H9 (cell line): ENCODE data around the gene DCP1B. TPM values are rescaled to one million over a fixed set of nuclear protein-coding genes. Genes with fewer than 3 reads are reported as not detected.

Experiments used
- DNase-seq: peaks from one replicate; pipeline ENCODE4 v3.0.0-alpha.2; 2017
- H2AFZ ChIP-seq: one replicate; pipeline ENCODE4 v1.6.1; 2013; ENCODE audit warnings: mild to moderate bottlenecking, low read length, control low read depth, moderate library complexity
- H2AK5ac ChIP-seq: 2 replicates; pipeline ENCODE4 v1.6.1; 2013; ENCODE audit warnings: low read length, control low read depth, mixed read lengths; ENCODE audit not compliant: insufficient read length
- H2BK120ac ChIP-seq: one replicate; pipeline ENCODE4 v1.6.1; 2013; ENCODE audit warnings: low read depth, mild to moderate bottlenecking, low read length, control low read depth, inconsistent platforms; ENCODE audit not compliant: poor library complexity, severe bottlenecking
- H2BK12ac ChIP-seq: 2 replicates; pipeline ENCODE4 v1.6.1; 2013; ENCODE audit warnings: low read length, control low read depth, mixed read lengths, low read depth; ENCODE audit not compliant: insufficient read length
- H2BK15ac ChIP-seq: 2 replicates; pipeline ENCODE4 v1.6.1; 2013; ENCODE audit warnings: low read depth, low read length, control low read depth
- H2BK20ac ChIP-seq: one replicate; pipeline ENCODE4 v1.6.1; 2013; ENCODE audit warnings: low read depth, mild to moderate bottlenecking, low read length, control low read depth, inconsistent platforms; ENCODE audit not compliant: poor library complexity, severe bottlenecking
- H2BK5ac ChIP-seq: 2 replicates; pipeline ENCODE4 v1.6.1; 2013; ENCODE audit warnings: low read length, control low read depth, mixed read lengths; ENCODE audit not compliant: insufficient read length
- H3K14ac ChIP-seq: 2 replicates; pipeline ENCODE4 v1.6.1; 2013; ENCODE audit warnings: low read length, control low read depth; ENCODE audit not compliant: insufficient read depth
- H3K18ac ChIP-seq: 2 replicates; pipeline ENCODE4 v1.6.1; 2013; ENCODE audit warnings: low read depth, mild to moderate bottlenecking, mixed read lengths, low read length, control low read depth; ENCODE audit not compliant: insufficient read length
- H3K23ac ChIP-seq: 2 replicates; pipeline ENCODE4 v1.6.1; 2013; ENCODE audit warnings: low read length, control low read depth, mixed read lengths, low read depth; ENCODE audit not compliant: insufficient read length
- H3K23me2 ChIP-seq: 2 replicates; pipeline ENCODE4 v1.6.1; 2013; ENCODE audit warnings: low read depth, mild to moderate bottlenecking, mixed read lengths, low read length, control low read depth; ENCODE audit not compliant: insufficient read length, poor library complexity, severe bottlenecking
- H3K27ac ChIP-seq: 2 replicates; pipeline ENCODE4 v1.5.1; 2013; ENCODE audit warnings: low read length, control low read depth, mixed read lengths, low read depth; ENCODE audit not compliant: insufficient read length
- H3K27me3 ChIP-seq: 2 replicates; pipeline ENCODE4 v1.6.1; 2013; ENCODE audit warnings: low read length, control low read depth, inconsistent platforms; ENCODE audit not compliant: insufficient read depth
- H3K4ac ChIP-seq: 2 replicates; pipeline ENCODE4 v1.6.1; 2013; ENCODE audit warnings: low read depth, mild to moderate bottlenecking, control low read depth, inconsistent platforms, low read length, moderate library complexity
- H3K4me1 ChIP-seq: 2 replicates; pipeline ENCODE4 v1.6.1; 2013; ENCODE audit warnings: low read length, control low read depth, inconsistent platforms; ENCODE audit not compliant: insufficient read depth
- H3K4me2 ChIP-seq: 2 replicates; pipeline ENCODE4 v1.6.1; 2013; ENCODE audit warnings: low read length, control low read depth, mixed read lengths; ENCODE audit not compliant: insufficient read length, insufficient read depth
- H3K56ac ChIP-seq: 2 replicates; pipeline ENCODE4 v1.6.1; 2013; ENCODE audit warnings: low read depth, mild to moderate bottlenecking, mixed read lengths, low read length, control low read depth; ENCODE audit not compliant: insufficient read length
- H3K79me1 ChIP-seq: 2 replicates; pipeline ENCODE4 v1.6.1; 2013; ENCODE audit warnings: low read depth, mild to moderate bottlenecking, moderate library complexity, low read length, control low read depth, inconsistent platforms; ENCODE audit not compliant: insufficient read depth, poor library complexity, severe bottlenecking
- H3K79me2 ChIP-seq: 2 replicates; pipeline ENCODE4 v1.6.1; 2013; ENCODE audit warnings: low read length, control low read depth, inconsistent platforms; ENCODE audit not compliant: insufficient read depth
- H3K9ac ChIP-seq: 2 replicates; pipeline ENCODE4 v1.6.1; 2013; ENCODE audit warnings: low read length, control low read depth, mixed read lengths; ENCODE audit not compliant: insufficient read length; ENCODE audit errors: extremely low read depth
- H3K9me3 ChIP-seq: one replicate; pipeline ENCODE4 v1.6.1; 2013; ENCODE audit warnings: low read depth, low read length, inconsistent platforms; ENCODE audit not compliant: control insufficient read depth
- H3T11ph ChIP-seq: one replicate; pipeline ENCODE4 v1.6.1; 2013; ENCODE audit warnings: mild to moderate bottlenecking, low read length, control low read depth, inconsistent platforms
- H4K20me1 ChIP-seq: one replicate; pipeline ENCODE4 v1.6.1; 2013; ENCODE audit not compliant: control insufficient read depth, insufficient read length, insufficient read depth
- H4K5ac ChIP-seq: 2 replicates; pipeline ENCODE4 v1.6.1; 2013; ENCODE audit warnings: low read depth, mild to moderate bottlenecking, mixed read lengths, low read length, control low read depth; ENCODE audit not compliant: insufficient read length
- H4K8ac ChIP-seq: replicated peaks from 2 replicates; pipeline ENCODE4 v1.6.1; 2013; ENCODE audit warnings: low read length, control low read depth, mixed read lengths, low read depth; ENCODE audit not compliant: insufficient read length
- H4K91ac ChIP-seq: 2 replicates; pipeline ENCODE4 v1.6.1; 2013; ENCODE audit warnings: low read depth, mild to moderate bottlenecking, moderate library complexity, mixed read lengths, low read length, control low read depth; ENCODE audit not compliant: insufficient read length
- H3K27ac Mint-ChIP-seq, 3 experiments: 2 replicates in 2 of 3; 3 replicates in 1 of 3; pipeline ENCODE4 v1.8.0; 2020 to 2021; ENCODE audit warnings: mixed read lengths in 3 of 3, mild to moderate bottlenecking in 1 of 3, moderate library complexity in 1 of 3
- H3K27me3 Mint-ChIP-seq: 2 replicates; pipeline ENCODE4 v1.8.0; 2021; ENCODE audit warnings: low read depth, mild to moderate bottlenecking, moderate library complexity, mixed read lengths
- H3K36me3 Mint-ChIP-seq, 3 experiments: 2 replicates in 2 of 3; 3 replicates in 1 of 3; pipeline ENCODE4 v1.8.0; 2020 to 2021; ENCODE audit warnings: low read depth in 3 of 3, mixed read lengths in 3 of 3; ENCODE audit not compliant: insufficient read depth in 1 of 3
- H3K4me1 Mint-ChIP-seq, 2 experiments: 2 replicates each; pipeline ENCODE4 v1.8.0; 2020; ENCODE audit warnings: mixed read lengths in 2 of 2
- H3K4me3 Mint-ChIP-seq, 2 experiments: 2 replicates in 1 of 2; 3 replicates in 1 of 2; pipeline ENCODE4 v1.8.0; 2020 to 2021; ENCODE audit warnings: mild to moderate bottlenecking in 2 of 2, mixed read lengths in 2 of 2, moderate library complexity in 1 of 2
- H3K9me3 Mint-ChIP-seq, 2 experiments: 2 replicates in 1 of 2; 3 replicates in 1 of 2; pipeline ENCODE4 v1.8.0; 2020; ENCODE audit warnings: mild to moderate bottlenecking in 2 of 2, mixed read lengths in 2 of 2, moderate library complexity in 1 of 2
- CTCF ChIP-seq: fragments of 200-600 bp; sonication (generic); conservative IDR thresholded peaks from 3 replicates; pipeline ENCODE4 v1.8.0; 2021; ENCODE audit warnings: antibody characterized with exemption, mild to moderate bottlenecking
- WGBS: extraction: QIAGEN DNeasy Blood & Tissue Kit; methylation state at CpG from one replicate; pipeline ENCODE4 v1.1.7; 2013; ENCODE audit warnings: missing lambda C conversion rate, low lambda C conversion rate, mixed read lengths; ENCODE audit not compliant: insufficient read length; ENCODE audit errors: extremely low coverage; 5-methylcytosine and 5-hydroxymethylcytosine counted together
- total RNA-seq: library from RNA; stranded (reverse); gene quantifications from 2 replicates; pipeline ENCODE4 v1.2.1, GENCODE V29; 2021

DCP1B gene
- total RNA-seq, 1 experiment from 2014 or later = 11.2 TPM

DNA sequence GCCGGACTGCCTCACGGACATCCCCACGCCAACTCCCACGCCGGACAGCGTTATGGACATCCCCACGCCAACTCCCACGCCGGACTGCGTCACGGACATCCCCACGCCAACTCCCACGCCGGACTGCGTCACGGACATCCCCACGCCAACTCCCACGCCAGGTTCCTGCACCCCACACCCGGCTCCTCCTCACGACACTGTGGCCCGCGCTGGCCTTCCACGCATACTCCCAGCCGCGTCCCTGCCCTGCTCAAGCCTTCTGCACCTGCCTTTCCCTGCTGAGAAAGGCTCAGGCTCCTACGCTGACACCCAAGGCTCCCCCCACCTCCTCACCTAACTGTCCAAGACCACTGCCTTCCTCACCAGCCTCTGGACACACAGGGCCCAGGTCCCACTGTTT, 95.5 kb downstream of the DCP1B start:
- H3K27ac Mint-ChIP-seq = no peak overlapping the region
- no peak overlapping the region; the same call in 1 of the 2 replicates for H3K14ac ChIP-seq
- H3K4me1 Mint-ChIP-seq = peaks cover under 1 to 3% of the 10 kb centered on the region in 2 experiments; a peak in 2 of 4 replicates
- no peak overlapping the region for H3K56ac ChIP-seq
- no peak overlapping the region for H2AK5ac ChIP-seq
- H3K23me2 ChIP-seq = no peaks in the 10 kb centered on the region
- H3K4me2 ChIP-seq = no peak overlapping the region
- H3K27ac ChIP-seq = no peak overlapping the region
- H3K36me3 Mint-ChIP-seq = peaks cover 0 to 26% (median 2%) of the 10 kb centered on the region in 3 experiments; a peak in 3 of 7 replicates
- no peak overlapping the region for H2AFZ ChIP-seq
- no peak overlapping the region for H4K5ac ChIP-seq
- TF ChIP-seq CTCF = no peak
- H4K20me1 ChIP-seq = no peaks in the 10 kb centered on the region
- H3K4ac ChIP-seq = no peak overlapping the region
- H4K8ac ChIP-seq = no peak overlapping the region
- no peak overlapping the region for H3K18ac ChIP-seq
- H4K91ac ChIP-seq = no peak overlapping the region
- no peak overlapping the region for H3K4me3 Mint-ChIP-seq
- H3K4me1 ChIP-seq = no peaks in the 10 kb centered on the region
- no peaks in the 10 kb centered on the region; the same call in 1 of the 2 replicates for H3K27me3 Mint-ChIP-seq
- H3K9me3 Mint-ChIP-seq = peaks cover 6 to 17% of the 10 kb centered on the region in 2 experiments
- H3K79me1 ChIP-seq = no peaks in the 10 kb centered on the region
- no peak overlapping the region for H3K23ac ChIP-seq
- no peaks in the 10 kb centered on the region for H3K79me2 ChIP-seq
- H2BK120ac ChIP-seq = no peak overlapping the region
- no peak overlapping the region for H3T11ph ChIP-seq
- no peak overlapping the region for H2BK20ac ChIP-seq
- no peaks in the 10 kb centered on the region for H3K9me3 ChIP-seq
- peak; percentile 23 for DNase-seq
- H2BK5ac ChIP-seq = no peak overlapping the region
- H2BK12ac ChIP-seq = no peak overlapping the region
- H3K9ac ChIP-seq = no peak overlapping the region
- WGBS = no CpG with 5 or more reads among the region's 26 CpGs
- H2BK15ac ChIP-seq = no peak overlapping the region
- H3K27me3 ChIP-seq = no peaks in the 10 kb centered on the region
